ENCODE results near the gene NFXL1.

NFXL1 gene

GRCh38 chr4:47876784-47877546 lies 37.4 kb downstream of the NFXL1 start:
- H3K4me3 ChIP-seq (ENCODE audit: low read depth, low read length), result no peak overlapping the region
- no peak overlapping the region for H3K27ac ChIP-seq
- no peaks in the 10 kb centered on the region for H3K9me3 ChIP-seq (ENCODE audit: severe bottlenecking)
- no peaks in the 10 kb centered on the region for H3K27me3 ChIP-seq (ENCODE audit: insufficient read depth, low read depth, severe bottlenecking)
- peaks cover 67% of the 10 kb centered on the region for H3K36me3 ChIP-seq
- TF ChIP-seq CTCF (IDR thresholded peaks at IDR 0.05; ENCODE audit: low read depth, low read length), result no peak
- DNase-seq, result no peak

GRCh38 chr4:47876310-47876709 lies 38.1 kb downstream of the NFXL1 start:
- Histone ChIP-seq H3K27me3 (ENCODE audit: insufficient read depth, low read depth, severe bottlenecking) (no peaks in the 10 kb centered on the region), H3K4me3 (ENCODE audit: low read depth, low read length) (no peak overlapping the region), H3K9me3 (ENCODE audit: severe bottlenecking) (no peaks in the 10 kb centered on the region), H3K36me3 (peaks cover 66% of the 10 kb centered on the region), H3K27ac (no peak overlapping the region)
- no peak for DNase-seq
- no peak for TF ChIP-seq CTCF (IDR thresholded peaks at IDR 0.05; ENCODE audit: low read depth, low read length)

DNA sequence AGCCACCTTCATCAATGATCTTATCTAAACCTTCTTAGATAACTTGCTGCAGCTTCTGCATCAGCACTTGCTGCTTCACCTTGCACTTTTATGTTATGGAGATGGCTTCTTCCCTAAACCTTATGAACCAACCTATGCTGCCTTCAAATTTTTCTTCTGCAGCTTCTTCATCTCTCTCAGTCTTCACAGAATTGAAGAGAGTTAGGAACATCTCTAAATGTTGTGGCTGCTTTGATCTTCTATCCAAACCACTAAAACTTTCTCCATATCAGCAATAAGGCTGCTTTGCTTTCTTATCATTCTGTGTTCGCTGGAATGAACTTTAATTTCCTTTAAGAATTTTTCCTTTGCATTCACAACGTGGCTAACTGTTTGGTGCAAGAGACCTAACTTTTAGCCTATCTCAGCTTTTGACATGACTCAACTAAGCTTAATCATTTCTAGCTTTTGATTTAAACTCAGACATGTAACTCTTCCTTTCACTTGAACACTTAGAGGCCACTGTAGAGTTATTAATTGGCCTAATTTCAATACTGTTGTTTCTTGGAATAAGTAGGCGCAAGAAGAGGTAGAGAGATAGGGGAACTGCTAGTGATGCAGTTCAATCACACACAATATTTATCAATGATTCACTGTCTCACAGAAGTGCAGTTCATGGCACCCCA lies 40.4 kb downstream of the NFXL1 start:
- Histone ChIP-seq H3K4me3 (ENCODE audit: low read depth, low read length) (no peak overlapping the region), H3K9me3 (ENCODE audit: severe bottlenecking) (no peaks in the 10 kb centered on the region), H3K36me3 (peaks cover 60% of the 10 kb centered on the region), H3K27me3 (ENCODE audit: insufficient read depth, low read depth, severe bottlenecking) (no peaks in the 10 kb centered on the region), H3K27ac (no peak overlapping the region)
- TF ChIP-seq CTCF (IDR thresholded peaks at IDR 0.05; ENCODE audit: low read depth, low read length), result no peak
- DNase-seq, result no peak

- Histone ChIP-seq H3K9me3 (ENCODE audit: severe bottlenecking) (no peaks in the 10 kb centered on the region), H3K36me3 (peaks cover 3% of the 10 kb centered on the region; the same call in 1 of the 2 replicates), H3K4me3 (ENCODE audit: low read depth, low read length) (no peak overlapping the region), H3K27ac (no peak overlapping the region), H3K27me3 (ENCODE audit: insufficient read depth, low read depth, severe bottlenecking) (no peaks in the 10 kb centered on the region)
- no peak for TF ChIP-seq CTCF (IDR thresholded peaks at IDR 0.05; ENCODE audit: low read depth, low read length)
- DNase-seq, result no peak
Observed at GRCh38 chr4:47863486-47863885, 50.9 kb downstream of the NFXL1 start.

GRCh38 chr4:47862297-47862696 lies 52.1 kb downstream of the NFXL1 start:
- no peaks in the 10 kb centered on the region for H3K9me3 ChIP-seq (ENCODE audit: severe bottlenecking)
- H3K27me3 ChIP-seq (ENCODE audit: insufficient read depth, low read depth, severe bottlenecking), result no peaks in the 10 kb centered on the region
- no peak overlapping the region for H3K4me3 ChIP-seq (ENCODE audit: low read depth, low read length)
- peaks cover 3% of the 10 kb centered on the region; the same call in 1 of the 2 replicates for H3K36me3 ChIP-seq
- DNase-seq, result no peak
- H3K27ac ChIP-seq, result no peak overlapping the region
- TF ChIP-seq CTCF (IDR thresholded peaks at IDR 0.05; ENCODE audit: low read depth, low read length), result no peak
